Hippocampal formation (tissue), 2 donors: Measurements from ENCODE around the gene EEF1A2.

ENCODE experiments used
- DNase-seq, 2 donors: peaks; one replicate each; lab custom pipeline; 2025; lab: John Stamatoyannopoulos, UW

Gene EEF1A2

DNA sequence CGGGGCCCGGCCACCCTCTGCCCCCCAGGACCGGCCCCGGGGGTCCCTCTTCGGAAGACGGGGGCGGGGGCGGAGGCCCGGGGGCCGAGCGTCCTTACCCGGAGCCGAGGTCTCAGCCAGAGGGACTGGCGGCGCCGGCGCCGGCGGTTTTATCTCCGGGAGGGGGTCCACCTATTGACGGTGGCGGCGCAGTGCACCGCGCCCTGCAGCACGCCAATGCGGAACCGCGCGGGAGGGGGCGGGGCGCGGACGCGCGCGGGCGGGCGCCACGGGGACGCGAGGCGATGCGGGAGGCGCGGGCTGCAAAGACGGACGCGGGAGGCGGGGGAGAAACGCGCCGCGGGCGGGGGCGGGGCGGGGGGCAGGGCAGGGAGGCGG lies at the start of gene EEF1A2:
Gene EEF1A2, minus strand, starts transcription at position 124 of the 378 bp plus-strand sequence. CDS start 1,320 bp downstream, outside the sequence.
- DNase-seq = no peak

DNA sequence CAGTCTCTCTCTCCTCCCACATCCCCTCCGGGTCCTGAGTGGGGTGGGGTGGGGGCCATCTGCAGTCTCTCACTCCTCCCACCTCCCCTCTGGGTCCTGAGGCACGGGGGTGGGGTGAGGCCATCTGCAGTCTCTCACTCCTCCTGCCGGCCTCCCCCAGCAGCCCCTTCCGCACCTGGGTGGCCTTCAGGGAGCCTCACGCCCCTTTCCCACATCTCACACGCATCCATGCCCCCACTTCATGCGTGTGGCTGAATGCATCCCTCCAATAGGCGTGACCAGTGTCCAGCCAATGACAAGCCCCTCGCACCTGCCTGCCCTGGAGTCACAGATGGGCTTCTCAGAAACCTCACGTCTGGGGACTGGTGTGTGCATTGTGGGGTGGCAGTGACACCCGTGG lies 49.7 kb upstream of the EEF1A2 start:
- no peak for DNase-seq

DNA sequence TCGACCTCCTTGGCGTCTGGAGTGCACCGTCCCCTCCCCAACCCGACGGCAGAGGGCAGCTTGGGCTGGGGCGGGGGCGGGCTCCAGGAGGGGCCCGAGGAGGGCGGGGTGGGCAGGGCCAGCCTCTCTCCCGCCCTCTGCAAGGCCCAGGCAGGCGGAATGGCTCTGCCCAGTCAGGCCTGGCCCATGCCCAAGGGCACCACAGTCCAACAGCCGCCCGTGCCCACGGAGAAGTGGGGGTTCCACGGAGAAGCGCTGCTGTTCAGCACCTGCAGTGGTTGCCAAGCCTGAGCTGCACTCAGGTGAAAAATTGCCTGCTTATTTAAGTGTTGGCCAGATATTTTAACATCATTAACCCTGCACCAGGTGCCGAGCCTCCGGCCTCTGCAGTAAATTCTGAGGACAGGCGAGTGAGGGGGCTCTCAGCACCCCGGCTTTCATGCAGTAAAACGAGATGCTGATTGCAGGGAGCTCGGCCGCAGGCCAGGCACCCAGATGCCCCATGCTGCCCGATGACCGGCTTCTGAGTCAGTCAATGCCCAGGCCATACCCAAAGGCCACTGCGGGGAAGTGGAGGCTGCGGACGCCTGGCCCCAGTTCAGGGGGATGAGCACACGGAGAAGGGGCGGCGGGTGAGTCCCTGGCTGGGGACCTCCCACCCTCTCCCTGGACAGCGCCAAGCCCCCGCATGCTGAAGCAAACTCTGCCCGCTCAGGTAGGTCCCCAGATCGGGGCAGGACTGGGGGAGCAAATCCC lies 49.0 kb upstream of the EEF1A2 start, which contains the start of gene SRMS:
Gene SRMS, minus strand, starts transcription at position 25 of the 756 bp plus-strand sequence. CDS start 286 bp downstream, outside the sequence.
- no peak for DNase-seq

DNA sequence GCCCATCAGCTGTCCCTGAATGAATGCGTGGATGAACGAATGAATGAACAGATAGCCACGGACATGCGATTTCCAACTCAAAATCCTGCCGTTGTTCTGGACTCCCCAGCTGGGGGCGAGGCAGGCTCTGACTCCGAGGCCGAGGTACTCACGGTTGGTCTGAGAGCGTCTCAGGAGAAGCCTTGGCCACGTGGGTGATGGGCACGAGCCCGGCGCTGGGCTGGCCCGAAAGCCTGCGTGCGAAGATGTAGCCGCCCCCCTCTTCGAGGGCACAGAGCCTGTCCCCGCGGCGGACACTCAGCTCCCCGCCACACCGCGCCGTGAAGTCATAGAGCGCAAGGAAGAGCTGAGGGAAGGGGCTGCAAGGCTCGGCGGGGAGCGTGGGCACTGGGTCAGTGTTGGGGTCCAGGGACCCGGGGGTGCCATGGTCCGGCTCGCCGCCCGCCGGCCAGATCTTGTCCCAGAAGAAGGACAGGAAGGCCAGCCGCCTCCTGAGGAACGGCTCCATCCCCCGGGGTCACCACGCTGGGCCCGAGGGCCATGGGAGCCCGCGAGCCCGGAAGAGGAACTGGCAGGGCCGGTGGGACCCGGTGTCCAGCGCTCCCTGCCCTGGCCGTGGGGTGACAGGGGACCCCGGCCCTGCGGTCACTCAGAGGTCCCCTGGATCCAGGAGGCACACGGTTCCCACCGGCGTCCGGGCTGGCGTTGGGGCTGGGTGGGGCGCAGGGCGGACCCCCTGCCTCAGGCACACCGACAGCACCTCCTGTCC lies 48.3 kb upstream of the EEF1A2 start:
- no peak for DNase-seq

DNA sequence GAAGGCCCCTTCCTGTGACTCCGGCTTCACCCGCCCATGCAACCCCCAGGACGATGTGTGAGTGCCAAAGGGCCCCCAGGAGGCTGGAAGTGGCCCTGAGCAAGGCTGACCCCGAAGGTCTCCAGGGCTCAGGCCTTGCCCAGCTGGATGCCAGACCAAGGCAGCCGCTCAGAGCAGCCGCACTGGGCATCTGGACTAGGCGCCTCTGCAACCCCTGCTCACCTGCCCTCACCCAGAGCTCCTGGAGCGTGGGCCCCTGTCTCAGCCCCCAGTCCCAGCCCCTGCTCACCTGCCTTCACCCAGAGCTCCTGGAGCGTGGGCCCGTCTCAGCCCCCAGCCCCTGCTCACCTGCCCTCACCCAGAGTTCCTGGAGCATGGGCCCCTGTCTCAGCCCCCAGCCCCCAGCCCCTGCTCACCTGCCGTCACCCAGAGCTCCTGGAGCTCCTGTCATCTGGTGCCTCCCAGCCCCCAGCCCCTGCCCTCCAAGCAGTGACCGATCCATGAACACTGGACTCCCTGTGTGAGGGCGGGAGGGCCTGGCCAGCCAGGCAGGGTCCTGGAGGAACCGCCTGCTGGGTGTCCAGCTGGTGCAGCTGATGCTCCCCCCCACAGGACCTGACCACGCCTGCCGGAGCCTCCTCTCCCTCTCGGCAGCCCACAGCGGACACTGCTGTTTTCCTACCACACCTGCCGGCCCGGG lies 47.5 kb upstream of the EEF1A2 start:
- DNase-seq = no peak

DNA sequence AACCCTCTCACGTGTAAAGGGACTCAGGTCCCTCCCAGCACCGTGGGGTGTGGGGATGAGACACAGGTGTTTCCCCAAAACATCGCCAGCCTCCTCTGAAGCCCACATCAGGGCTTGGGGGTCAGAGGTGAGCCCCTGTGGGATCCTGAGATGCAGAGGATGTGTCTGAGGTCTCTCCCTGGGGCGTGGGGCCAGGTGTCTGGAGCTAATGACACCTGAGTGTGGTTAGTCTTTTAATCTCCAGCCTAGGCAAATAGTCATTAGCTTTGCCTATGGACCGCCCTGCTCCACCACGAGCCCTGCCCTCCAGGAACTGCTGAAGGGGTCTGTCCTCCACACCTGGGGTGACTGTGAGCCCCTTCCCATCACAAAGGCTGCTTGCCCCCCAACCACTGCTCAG lies 46.9 kb upstream of the EEF1A2 start:
- no peak for DNase-seq

DNA sequence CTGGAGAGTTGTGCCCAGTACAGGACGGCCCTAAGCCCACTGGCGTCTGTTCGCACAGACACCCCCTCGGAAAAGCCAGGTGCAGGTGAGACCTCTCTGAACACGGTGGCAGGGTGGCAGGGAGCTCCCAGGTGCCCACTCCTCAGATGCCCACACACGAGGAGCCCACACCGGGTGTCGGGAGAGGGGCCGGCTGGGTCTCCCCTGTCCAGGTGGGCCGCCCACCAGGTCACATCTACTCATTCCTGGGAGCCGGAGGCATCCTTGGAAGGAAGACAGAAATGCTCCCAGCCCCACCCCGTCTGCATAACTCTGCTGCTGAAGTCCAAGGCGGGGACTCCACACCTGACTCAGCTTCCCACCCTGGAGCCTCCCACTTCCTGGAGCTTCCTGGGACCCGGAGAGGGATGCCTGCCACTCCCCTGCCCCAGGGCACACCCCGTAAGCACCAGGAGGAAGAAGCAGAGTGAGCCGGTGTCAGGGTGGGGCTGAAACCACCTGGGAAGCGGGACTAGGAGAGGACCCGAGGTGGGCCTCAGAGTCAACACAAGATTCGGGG lies 46.2 kb upstream of the EEF1A2 start:
- no peak for DNase-seq

DNA sequence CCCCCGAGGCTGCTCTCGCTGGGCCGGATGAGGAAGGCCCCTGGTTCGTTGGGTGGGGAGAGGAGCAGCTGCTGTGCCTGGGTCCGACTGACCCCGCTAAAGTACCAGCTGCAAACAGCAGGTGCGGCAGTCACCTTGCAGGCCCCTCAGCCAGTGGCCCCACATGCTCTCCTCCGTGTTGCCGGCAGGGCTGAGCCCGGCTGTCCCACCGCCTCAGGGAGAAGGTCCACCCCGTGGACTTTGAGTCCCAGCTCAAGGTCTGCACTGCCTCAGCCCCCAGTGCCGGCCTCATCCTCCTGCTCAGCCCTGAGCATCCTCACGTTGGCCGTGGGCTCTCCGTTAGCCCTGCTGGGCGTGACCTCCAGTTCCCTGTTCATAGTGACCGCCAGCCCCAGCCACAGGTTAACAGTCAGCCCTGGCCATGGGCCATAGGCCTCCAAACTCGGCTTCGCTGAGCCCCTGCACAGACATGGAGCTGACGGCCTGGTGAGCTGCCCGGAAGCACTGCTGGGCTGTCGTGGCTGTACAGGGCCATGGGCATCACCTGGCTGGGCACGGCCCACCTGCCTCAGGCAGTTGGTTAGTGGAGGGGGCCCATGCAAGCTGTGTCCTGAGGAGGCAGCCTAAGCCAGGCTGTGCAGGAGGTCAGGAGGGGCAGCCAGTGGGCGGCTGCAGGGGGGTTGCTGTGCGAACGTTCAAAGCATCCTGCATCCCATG lies 45.5 kb upstream of the EEF1A2 start:
- DNase-seq = no peak

DNA sequence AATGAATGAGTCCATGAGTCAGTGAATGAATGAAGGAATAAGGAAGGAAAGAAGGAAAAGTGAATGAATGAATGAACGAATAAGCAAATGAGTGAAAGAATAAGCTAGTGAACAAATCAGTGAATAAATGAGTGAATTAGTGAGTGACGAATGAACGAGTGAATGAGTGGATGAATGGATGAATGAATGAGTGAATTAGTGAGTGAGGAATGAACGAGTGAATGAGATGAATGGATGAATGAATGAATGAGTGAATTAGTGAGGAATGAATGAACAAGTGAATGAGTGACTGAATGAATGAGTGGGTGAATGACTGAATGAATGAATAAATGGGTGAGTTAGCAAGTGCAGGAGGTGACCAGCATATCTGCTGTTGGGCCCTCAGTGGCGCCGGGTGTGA lies 44.9 kb upstream of the EEF1A2 start:
- no peak for DNase-seq

DNA sequence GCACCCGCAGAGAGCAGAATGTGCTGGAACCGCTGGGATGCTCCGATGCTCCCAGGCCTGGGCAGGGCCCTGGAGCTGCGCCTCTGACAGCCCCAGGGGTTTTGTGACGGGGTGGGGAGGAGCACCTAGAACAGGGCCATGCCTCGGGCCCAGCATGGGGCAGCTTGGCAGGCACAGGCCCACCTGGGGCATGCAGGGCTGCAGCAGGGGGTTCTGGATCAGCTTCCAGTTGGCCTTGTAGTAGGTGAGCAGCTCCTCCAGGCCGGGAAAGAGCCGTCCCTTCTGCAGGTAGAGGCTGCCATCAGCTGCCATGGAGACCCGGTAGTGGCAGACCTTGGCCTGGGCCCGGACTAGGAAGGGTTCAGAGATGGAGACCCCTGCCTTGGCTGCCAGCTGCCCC lies 44.2 kb upstream of the EEF1A2 start:
- DNase-seq = no peak

DNA sequence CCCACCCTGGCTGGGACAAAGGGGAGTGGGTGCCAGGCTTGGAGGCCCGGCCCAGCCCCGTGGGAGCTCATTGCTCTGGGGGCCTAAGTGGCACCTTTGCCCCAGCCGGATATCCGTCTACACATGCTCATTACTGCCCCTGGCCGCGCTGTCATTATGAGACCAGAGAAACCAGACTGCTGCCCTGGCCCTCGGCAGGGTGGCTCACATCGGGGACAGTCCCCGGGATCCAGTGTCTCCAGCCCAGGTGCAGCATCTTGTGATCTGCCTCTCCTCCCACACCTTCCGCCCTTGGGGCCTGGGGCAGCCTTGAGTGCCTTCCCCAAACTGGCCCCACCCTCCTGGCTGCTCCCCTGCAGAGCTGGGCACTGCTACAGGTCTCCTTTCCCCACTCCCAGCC lies 43.8 kb upstream of the EEF1A2 start:
- no peak for DNase-seq

DNA sequence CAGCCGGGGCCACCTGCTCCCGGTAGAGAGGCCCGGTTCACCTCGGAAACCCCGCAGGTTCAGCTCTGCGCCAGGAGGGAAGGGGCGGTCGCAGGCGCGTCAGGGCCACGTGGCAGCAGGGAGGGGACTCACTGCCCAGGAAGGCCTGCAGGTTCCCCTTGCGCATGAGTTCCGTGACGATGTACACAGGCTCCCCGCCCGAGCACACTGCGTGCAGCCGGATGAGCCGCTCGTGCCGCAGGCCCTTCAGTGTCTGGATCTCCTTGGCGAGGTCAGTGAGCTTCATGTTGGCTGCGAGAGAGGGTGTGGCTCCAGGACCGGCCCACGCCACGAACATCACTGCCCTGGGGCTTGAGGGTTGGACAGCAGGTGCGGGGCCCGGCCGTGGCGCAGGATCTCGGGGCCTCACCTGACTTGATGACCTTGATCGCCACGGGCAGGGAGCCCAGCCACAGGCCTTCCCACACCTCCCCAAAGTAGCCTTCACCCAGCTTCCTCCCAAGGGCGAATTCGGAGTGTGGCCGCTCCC lies 43.2 kb upstream of the EEF1A2 start:
- no peak for DNase-seq

DNA sequence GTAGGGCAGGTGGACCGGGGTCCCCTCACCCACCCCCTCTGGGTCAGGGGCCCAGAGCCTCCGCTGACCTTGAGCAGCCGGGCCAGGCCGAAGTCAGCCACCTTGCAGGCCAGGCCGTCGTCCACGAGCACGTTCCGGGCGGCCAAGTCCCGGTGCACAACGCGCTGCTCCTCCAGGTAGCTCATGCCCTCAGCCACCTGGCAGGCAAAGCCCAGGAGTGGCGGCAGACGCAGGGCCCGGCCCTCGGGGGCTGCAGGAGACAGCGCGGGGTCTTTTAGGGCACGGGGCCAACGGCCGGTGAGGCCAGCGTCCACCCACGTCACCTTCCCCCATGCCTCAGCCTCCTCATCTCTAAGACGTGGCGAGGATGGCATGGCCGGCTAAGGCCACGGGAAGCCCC lies 42.5 kb upstream of the EEF1A2 start:
- DNase-seq = no peak

DNA sequence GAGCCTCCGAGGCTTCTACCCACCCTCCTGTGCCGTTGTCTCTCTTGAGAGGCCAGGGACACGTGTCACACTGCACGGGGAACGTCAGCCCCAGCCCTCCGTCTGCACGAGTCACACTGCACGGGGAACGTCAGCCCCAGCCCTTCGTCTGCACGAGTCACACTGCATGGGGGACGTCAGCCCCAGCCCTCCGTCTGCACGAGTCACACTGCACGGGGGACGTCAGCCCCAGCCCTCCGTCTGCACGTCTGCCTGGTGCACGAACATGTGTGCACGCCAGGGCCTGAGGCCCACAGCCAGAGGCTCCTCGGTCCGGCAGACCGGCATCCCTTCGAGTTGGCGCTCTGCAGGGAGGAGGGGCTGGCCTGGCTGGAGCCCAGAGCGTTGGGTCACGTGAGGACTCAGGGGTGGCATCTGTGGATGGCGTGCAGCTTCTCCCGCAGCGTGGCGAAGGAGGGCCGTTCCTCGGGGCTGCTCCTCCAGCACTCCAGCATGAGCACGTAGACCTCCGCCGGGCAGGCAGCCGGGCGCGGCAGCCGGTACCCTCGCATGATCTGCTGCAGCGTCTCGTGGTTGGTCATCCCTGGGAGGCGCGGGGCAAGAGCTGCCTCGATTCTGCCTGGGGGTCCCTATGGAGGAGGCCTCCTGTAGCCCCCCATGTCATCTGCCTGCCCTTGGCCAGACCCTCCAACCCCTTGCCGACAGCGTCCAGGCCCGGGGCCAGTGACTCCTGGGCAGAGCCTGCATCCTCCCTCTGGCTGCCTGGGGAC lies 41.7 kb upstream of the EEF1A2 start:
- DNase-seq = peak in 1 of 2 donors; percentile 19

DNA sequence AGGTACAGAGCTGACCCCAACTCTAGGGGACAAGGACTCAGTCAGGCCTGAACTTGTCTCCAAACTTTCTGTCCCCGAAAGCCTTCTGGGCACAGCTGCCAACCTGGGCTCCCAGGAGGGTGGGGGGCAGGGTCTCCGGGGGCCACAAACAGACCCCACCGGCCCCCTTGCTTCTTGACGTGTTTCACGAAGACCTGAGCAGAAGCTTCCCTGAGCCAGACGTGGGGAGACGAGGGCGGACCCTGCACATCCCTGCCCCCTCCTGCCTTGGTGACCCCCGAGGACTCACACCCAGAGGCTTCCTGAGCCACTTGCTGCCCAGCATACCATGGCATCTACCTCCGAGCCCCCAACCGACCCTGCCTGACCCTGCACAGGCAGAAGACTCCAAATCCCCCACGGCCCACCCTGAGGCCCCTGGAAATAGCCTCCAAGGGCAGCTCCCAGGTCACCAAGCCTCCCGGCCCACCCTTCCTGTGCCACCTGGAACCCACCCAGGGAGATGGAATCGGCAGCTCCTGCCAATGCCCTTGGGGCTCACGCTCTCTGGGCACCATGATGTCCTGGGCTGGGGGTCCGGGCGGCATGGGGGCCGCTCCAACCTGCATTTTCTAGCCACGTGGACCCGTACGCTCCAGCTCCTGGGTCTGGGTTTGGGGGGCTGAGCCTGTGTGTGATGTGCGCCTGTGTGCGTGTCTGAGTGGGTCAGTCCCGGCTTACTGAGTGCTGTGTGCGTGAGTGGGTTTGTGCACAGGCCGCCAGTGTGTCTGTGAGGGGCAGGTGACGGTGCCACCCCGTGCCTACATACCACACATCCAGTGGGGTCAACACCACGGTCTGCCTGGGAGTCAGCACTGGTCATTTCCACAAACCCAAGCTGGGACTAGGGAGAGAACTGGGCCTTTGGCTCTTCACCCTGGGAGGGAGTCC lies 40.8 kb upstream of the EEF1A2 start:
- no peak for DNase-seq

DNA sequence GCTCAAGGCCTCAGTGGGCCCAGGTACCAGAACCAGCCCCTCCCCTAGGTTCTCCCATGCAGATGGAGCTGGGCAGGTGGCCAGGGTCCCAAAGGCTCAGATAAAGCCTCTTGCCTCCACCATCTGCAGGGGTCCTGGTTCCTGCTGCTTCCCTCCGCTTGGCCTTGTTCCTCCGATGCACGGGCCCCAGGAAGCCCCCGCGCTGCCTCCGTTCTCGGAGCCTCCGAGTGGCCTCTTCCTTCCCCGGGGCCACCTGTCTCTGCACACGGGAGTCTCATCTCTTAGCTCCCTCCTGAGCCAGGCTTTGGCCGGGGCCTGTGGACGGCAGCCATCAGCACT lies 40.2 kb upstream of the EEF1A2 start:
- DNase-seq = no peak

DNA sequence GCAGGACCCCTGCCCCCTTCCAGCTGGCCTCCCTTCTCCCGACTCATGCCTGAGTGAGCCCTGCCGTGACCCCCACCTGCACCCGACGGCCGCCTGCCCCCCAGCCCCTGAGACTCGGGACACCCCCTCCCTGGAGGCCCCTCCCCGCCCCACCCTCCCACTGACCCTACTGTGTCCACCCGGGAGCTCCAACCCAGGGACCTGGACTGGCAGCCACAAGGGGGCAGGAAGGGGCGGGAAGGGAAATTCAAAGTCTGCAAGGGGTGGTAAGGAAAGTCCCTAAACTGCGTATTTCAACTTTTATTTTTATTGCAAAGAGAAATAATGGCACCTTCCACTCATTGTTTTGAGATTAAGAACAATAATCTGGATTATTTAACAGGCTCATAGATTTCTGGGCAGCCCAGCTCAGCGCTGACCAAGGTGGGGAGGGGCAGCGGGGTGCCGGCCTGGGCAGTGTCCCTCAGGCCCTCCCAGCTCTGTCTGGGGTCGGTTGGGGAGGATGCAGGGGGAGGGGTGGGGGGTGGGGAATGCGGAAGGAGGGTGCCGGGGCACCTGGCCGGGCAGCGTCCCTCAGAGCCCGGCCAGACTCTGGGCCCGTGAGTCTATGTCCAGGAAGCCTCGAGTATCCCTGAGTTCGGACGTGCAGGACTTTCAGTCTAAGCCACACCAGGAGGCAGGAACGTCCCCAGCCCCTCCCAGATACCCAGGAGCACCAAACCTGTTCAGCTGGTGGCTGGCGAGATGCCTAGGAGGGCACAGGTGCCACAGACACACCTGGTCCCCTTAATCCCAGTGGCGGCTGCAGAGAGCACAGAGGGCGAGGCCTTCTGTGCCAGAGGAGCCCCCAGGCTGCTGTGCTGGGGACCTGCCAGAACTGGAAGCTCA lies 39.6 kb upstream of the EEF1A2 start:
- DNase-seq = no peak

DNA sequence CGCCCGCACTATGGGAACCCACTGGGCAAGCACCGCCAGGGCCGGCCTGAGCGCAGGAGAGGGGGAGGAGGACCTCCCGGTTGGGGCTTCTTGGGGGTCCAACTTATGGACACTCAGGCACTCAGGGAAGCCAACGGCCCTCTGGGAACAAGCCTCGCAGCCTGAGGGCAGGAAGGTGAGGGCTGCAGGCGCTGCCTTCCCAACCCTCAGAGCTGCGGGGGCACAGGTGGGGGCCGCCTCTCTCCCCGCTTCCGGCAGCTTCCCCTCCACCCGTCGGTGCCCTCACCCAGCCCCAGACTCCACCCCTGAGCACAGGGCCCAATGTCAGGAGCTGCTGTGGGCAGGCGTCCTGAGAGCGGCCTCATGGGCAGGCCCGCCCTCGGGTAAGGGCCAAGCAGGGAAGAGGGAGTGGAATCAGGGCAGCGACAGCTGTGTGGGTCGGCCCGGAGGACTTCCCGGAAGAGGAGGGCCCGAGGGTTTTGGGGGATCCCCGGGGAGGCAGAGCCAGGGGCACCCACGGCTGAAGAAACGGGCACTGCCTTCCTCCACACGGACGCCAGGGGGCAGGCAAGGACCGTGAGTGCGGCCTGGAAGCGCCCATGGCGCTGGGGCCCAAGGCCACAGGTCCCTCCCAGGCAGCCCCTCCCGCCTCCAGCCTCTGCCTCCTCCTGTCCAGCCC lies 38.8 kb upstream of the EEF1A2 start:
- DNase-seq = peak; percentile 25 to 67
